Stimulated activated CD8-positive, alpha-beta memory T cell treated with anti-CD3 and anti-CD28 coated beads, Interleukin-2, amount 100 ng/mL, for 48 hours (primary cell): Measurements from ENCODE around the gene DYNC1I1.
"Not testable (repeated sequence)": the region's sequence is repeated elsewhere in the genome, so short reads cannot be mapped to it uniquely, and the experiment has no call there.

Experiments used
- DNase-seq, 2 donors: peaks; one replicate each; pipeline ENCODE4 v3.0.0-alpha.2; 2020; ENCODE audit warnings: low read depth in 2 of 2

Gene DYNC1I1

GRCh38 chr7:95907337-95907736 is 135.0 kb downstream of the DYNC1I1 start:
- no peak for DNase-seq

- no peak for DNase-seq
These were observed 136.1 kb downstream of the DYNC1I1 start for GRCh38 chr7:95908499-95908898.

- no peak for DNase-seq
These were observed 138.0 kb downstream of the DYNC1I1 start for GRCh38 chr7:95910341-95910740.

GRCh38 chr7:95915731-95916130 is 143.4 kb downstream of the DYNC1I1 start:
- no peak for DNase-seq

GRCh38 chr7:95916573-95917297 is 144.4 kb downstream of the DYNC1I1 start:
- peak; percentile 47 to 64 for DNase-seq

GRCh38 chr7:95917634-95918033 is 145.3 kb downstream of the DYNC1I1 start:
- DNase-seq, result no peak

- DNase-seq, result no peak
These were observed 147.2 kb downstream of the DYNC1I1 start for GRCh38 chr7:95919556-95919955.

- DNase-seq, result no peak
These were observed 149.2 kb downstream of the DYNC1I1 start for GRCh38 chr7:95921543-95921942.

- no peak for DNase-seq
These were observed 149.8 kb downstream of the DYNC1I1 start for GRCh38 chr7:95922191-95922590.

GRCh38 chr7:95925236-95925635 is 152.9 kb downstream of the DYNC1I1 start:
- no peak for DNase-seq

- no peak for DNase-seq
These were observed 153.6 kb downstream of the DYNC1I1 start for GRCh38 chr7:95925971-95926370.

GRCh38 chr7:95927756-95928155 is 155.4 kb downstream of the DYNC1I1 start:
- no peak for DNase-seq

- no peak for DNase-seq
These were observed 157.4 kb downstream of the DYNC1I1 start for GRCh38 chr7:95929710-95930280.

- no peak for DNase-seq
These were observed 159.3 kb downstream of the DYNC1I1 start for GRCh38 chr7:95931460-95932232.

- no peak for DNase-seq
These were observed 161.3 kb downstream of the DYNC1I1 start for GRCh38 chr7:95933618-95934017.

- DNase-seq, result not testable (repeated sequence)
These were observed 172.5 kb downstream of the DYNC1I1 start for GRCh38 chr7:95944867-95945266.

GRCh38 chr7:95950698-95951097 is 178.3 kb downstream of the DYNC1I1 start:
- DNase-seq, result no peak

- DNase-seq, result no peak
These were observed 179.2 kb downstream of the DYNC1I1 start for GRCh38 chr7:95951531-95951930.

- DNase-seq, result no peak
These were observed 179.8 kb downstream of the DYNC1I1 start for GRCh38 chr7:95951997-95952795.

GRCh38 chr7:95952851-95953250 is 180.5 kb downstream of the DYNC1I1 start:
- DNase-seq, result no peak

GRCh38 chr7:95955748-95956147 is 183.4 kb downstream of the DYNC1I1 start:
- DNase-seq, result no peak

- no peak for DNase-seq
These were observed 185.2 kb downstream of the DYNC1I1 start for GRCh38 chr7:95957510-95957909.
